Activated gamma-delta T cell treated with anti-CD3 and anti-CD28 coated beads, Interleukin-2, amount 50 U/mL, for 16 hours (primary cell): ENCODE results near the gene LYRM4.
A peak's percentile ranks its signal among the peaks of the same experiment; 100 is the strongest.

Experiments
- DNase-seq: peaks from one replicate; pipeline ENCODE4 v3.0.0-alpha.2; 2020; ENCODE audit warnings: low read depth

The LYRM4 gene

GRCh38 chr6:5279891-5280338, 19.2 kb upstream of the LYRM4 start:
- DNase-seq: no peak

GRCh38 chr6:5278565-5279120, 17.9 kb upstream of the LYRM4 start:
- no peak for DNase-seq

GRCh38 chr6:5278047-5278446, 17.3 kb upstream of the LYRM4 start:
- no peak for DNase-seq

- no peak for DNase-seq
These were observed 16.8 kb upstream of the LYRM4 start for GRCh38 chr6:5277589-5277988.

GRCh38 chr6:5276581-5276980, 15.8 kb upstream of the LYRM4 start:
- DNase-seq: no peak

- DNase-seq: no peak
These were observed 14.7 kb upstream of the LYRM4 start for GRCh38 chr6:5275497-5275896.

- DNase-seq: no peak
These were observed 13.5 kb upstream of the LYRM4 start for GRCh38 chr6:5274231-5274630.

- no peak for DNase-seq
These were observed 11.2 kb upstream of the LYRM4 start for GRCh38 chr6:5271926-5272325.

- no peak for DNase-seq
These were observed 9.4 kb upstream of the LYRM4 start for GRCh38 chr6:5270093-5270680.

GRCh38 chr6:5266423-5266822, 5.7 kb upstream of the LYRM4 start:
- no peak for DNase-seq

GRCh38 chr6:5261545-5262109, 877 bp upstream of the LYRM4 start:
- no peak for DNase-seq

- DNase-seq: peak; percentile 65
These were observed 584 bp downstream of the LYRM4 start for GRCh38 chr6:5260111-5260620.

- no peak for DNase-seq
These were observed 1.3 kb downstream of the LYRM4 start for GRCh38 chr6:5259428-5259827.

GRCh38 chr6:5257400-5257799, 3.4 kb downstream of the LYRM4 start:
- no peak for DNase-seq

- no peak for DNase-seq
These were observed 3.8 kb downstream of the LYRM4 start for GRCh38 chr6:5256952-5257351.

GRCh38 chr6:5250911-5251310, 9.8 kb downstream of the LYRM4 start:
- DNase-seq: no peak

GRCh38 chr6:5250451-5250850, 10.3 kb downstream of the LYRM4 start:
- DNase-seq: no peak

- DNase-seq: no peak
These were observed 11.2 kb downstream of the LYRM4 start for GRCh38 chr6:5249451-5250122.

- DNase-seq: no peak
These were observed 12.2 kb downstream of the LYRM4 start for GRCh38 chr6:5248302-5249098.

- DNase-seq: no peak
These were observed 13.5 kb downstream of the LYRM4 start for GRCh38 chr6:5247201-5247600.

GRCh38 chr6:5246141-5247097, 14.3 kb downstream of the LYRM4 start:
- DNase-seq: no peak
